NT2/D1 (cell line): ENCODE data around the gene NFIA.

Source experiments
- SUZ12 ChIP-seq: IDR thresholded peaks from 2 replicates; pipeline ENCODE4 v1.6.1; 2011; ENCODE audit not compliant: insufficient read length, insufficient read depth; ENCODE audit errors: extremely low read depth
- YY1 ChIP-seq: IDR thresholded peaks from 2 replicates; pipeline ENCODE4 v1.6.1; 2011; ENCODE audit not compliant: insufficient read length, insufficient read depth
- ZNF274 ChIP-seq: IDR thresholded peaks from 2 replicates; pipeline ENCODE4 v1.6.1; 2011; ENCODE audit warnings: mild to moderate bottlenecking, low read depth, low read length

GRCh38 chr1:61294930-61295329 lies 212.6 kb downstream of the NFIA start:
- TF ChIP-seq ZNF274: no peak
- no peak for TF ChIP-seq YY1
- no peak for TF ChIP-seq SUZ12
